HCT116 (cell line): Measurements from ENCODE around the gene SWT1. TPM values are rescaled to one million over a fixed set of nuclear protein-coding genes. Genes with fewer than 3 reads are reported as not detected.

Experiments
- ATAC-seq: fragments of 200-7000 bp; cut with Tn5 transposase; 2 replicates; pipeline ENCODE4 v1.9.1; 2020; ENCODE audit warnings: mild to moderate bottlenecking, moderate library complexity
- BruUV-seq: library from RNA; stranded (reverse); fragments of 400-500 nt; replicated peaks from 2 replicates; lab custom pipeline; 2021; lab: Mats Ljungman, UMichigan
- CTCF ChIA-PET: fragments of 300-600 bp; sonication (Branson Sonifier 250); formaldehyde crosslinking; loops from one replicate; lab custom pipeline; 2021; ENCODE audit warnings: antibody characterized with exemption; lab: Charles Lee
- POLR2A ChIA-PET: fragments of 300-600, 350-600 bp; sonication (Branson Sonifier 250); formaldehyde crosslinking; loops from one replicate; lab custom pipeline; 2021; ENCODE audit warnings: antibody characterized with exemption; lab: Charles Lee
- RAD21 ChIA-PET, 2 experiments: fragments of 300-600 bp; sonication (Branson Sonifier 250); formaldehyde crosslinking; loops; one replicate each; lab custom pipeline; 2023; ENCODE audit warnings: low total read pairs in 2 of 2; ENCODE audit not compliant: uncharacterized antibody in 2 of 2, unreplicated experiment in 2 of 2, low non-redundant PET in 1 of 2; lab: Charles Lee
- DNase-seq: peaks from one replicate; pipeline ENCODE4 v3.0.0-alpha.2; 2010; ENCODE audit warnings: low read depth, low spot score
- H2AFZ ChIP-seq: fragments of 200-600 bp; shearing (Covaris generic), sonication (generic); 2 replicates; pipeline ENCODE4 v1.6.1; 2017; ENCODE audit warnings: low read depth, mixed run types, mixed read lengths, antibody characterized with exemption, low read length; ENCODE audit not compliant: poor library complexity, severe bottlenecking
- H3K27ac ChIP-seq: 2 replicates; pipeline ENCODE4 v1.5.1; 2012; ENCODE audit warnings: low read depth, low read length
- H3K27me3 ChIP-seq: fragments of 200-600 bp; sonication (generic); 2 replicates; pipeline ENCODE4 v1.6.1; 2016; ENCODE audit warnings: mixed run types, low read length, mixed read lengths; ENCODE audit not compliant: insufficient read depth
- H3K36me3 ChIP-seq, 2 experiments: fragments of 200-500 bp in 1 of 2; fragments of 200-600 bp in 1 of 2; sonication (Bioruptor generic) in 1 of 2; sonication (generic) in 1 of 2; 2 replicates each; pipeline versions ENCODE4 v1.5.1 to v1.6.1; 2014 to 2016; ENCODE audit warnings: low read length in 2 of 2, inconsistent platforms in 1 of 2, mixed read lengths in 1 of 2, mixed run types in 1 of 2; ENCODE audit not compliant: insufficient read depth in 2 of 2, control insufficient read depth in 1 of 2
- H3K4me1 ChIP-seq, 2 experiments: fragments of 200-600 bp in 1 of 2; sonication (generic) in 1 of 2; 2 replicates each; pipeline versions ENCODE4 v1.5.1 to v1.6.1; 2012 to 2017; ENCODE audit warnings: low read length in 2 of 2, inconsistent platforms in 1 of 2, mild to moderate bottlenecking in 1 of 2, mixed read lengths in 1 of 2, mixed run types in 1 of 2, moderate library complexity in 1 of 2; ENCODE audit not compliant: insufficient read depth in 2 of 2, control insufficient read depth in 1 of 2
- H3K4me2 ChIP-seq: fragments of 200-600 bp; sonication (generic); 2 replicates; pipeline ENCODE4 v1.6.1; 2017; ENCODE audit warnings: mixed run types, low read length, mixed read lengths
- H3K4me3 ChIP-seq, 2 experiments: fragments of 200-600 bp in 1 of 2; sonication (generic) in 1 of 2; replicated peaks in 1 of 2; 2 replicates each; pipeline ENCODE4 v1.5.1; 2011 to 2016; ENCODE audit warnings: low read length in 2 of 2, control low read depth in 1 of 2, low read depth in 1 of 2, mild to moderate bottlenecking in 1 of 2, mixed read lengths in 1 of 2, mixed run types in 1 of 2
- H3K79me2 ChIP-seq: fragments of 200-600 bp; sonication (generic); 2 replicates; pipeline ENCODE4 v1.6.1; 2017; ENCODE audit warnings: mild to moderate bottlenecking, mixed run types, low read length, moderate library complexity, mixed read lengths; ENCODE audit not compliant: insufficient read depth
- H3K9ac ChIP-seq: fragments of 200-600 bp; sonication (generic); 2 replicates; pipeline ENCODE4 v1.6.1; 2016; ENCODE audit warnings: low read length, mixed read lengths
- H3K9me2 ChIP-seq: fragments of 200-600 bp; sonication (generic), shearing (Covaris generic); 2 replicates; pipeline ENCODE4 v1.6.1; 2017; ENCODE audit warnings: mixed run types, mild to moderate bottlenecking, moderate library complexity; ENCODE audit not compliant: insufficient read depth
- H3K9me3 ChIP-seq, 2 experiments: fragments of 200-500 bp in 1 of 2; fragments of 200-600 bp in 1 of 2; sonication (Bioruptor generic) in 1 of 2; sonication (generic) in 1 of 2; 2 replicates each; pipeline ENCODE4 v1.6.1; 2014 to 2017; ENCODE audit warnings: low read length in 2 of 2, mixed read lengths in 2 of 2, inconsistent platforms in 1 of 2, low read depth in 1 of 2, mild to moderate bottlenecking in 1 of 2, mixed run types in 1 of 2, moderate library complexity in 1 of 2; ENCODE audit not compliant: control insufficient read depth in 1 of 2, insufficient read depth in 1 of 2
- H4K20me1 ChIP-seq: fragments of 200-600 bp; sonication (generic), shearing (Covaris generic); 2 replicates; pipeline ENCODE4 v1.6.1; 2017; ENCODE audit warnings: mixed run types, mild to moderate bottlenecking, moderate library complexity; ENCODE audit not compliant: insufficient read depth
- CBX3 ChIP-seq: IDR thresholded peaks from 2 replicates; pipeline ENCODE4 v1.6.1; 2012; ENCODE audit warnings: low read depth
- EGR1 ChIP-seq: IDR thresholded peaks from 2 replicates; pipeline ENCODE4 v1.6.1; 2012; ENCODE audit warnings: low read depth
- JUND ChIP-seq: IDR thresholded peaks from 2 replicates; pipeline ENCODE4 v1.6.1; 2012
- YY1 ChIP-seq: IDR thresholded peaks from 2 replicates; pipeline ENCODE4 v1.6.1; 2011; ENCODE audit warnings: low read length, low read depth, moderate library complexity, mild to moderate bottlenecking; ENCODE audit not compliant: insufficient replicate concordance; ENCODE audit errors: extremely low read depth
- ZFX ChIP-seq: fragments of 450-650 bp; IDR thresholded peaks from 2 replicates; pipeline ENCODE4 v1.6.1; 2017
- intact Hi-C: fragments of 100-400 bp; cut with micrococcal nuclease; formaldehyde crosslinking; loops from 2 replicates; pipeline ENCODE4 v1.10.0; 2022
- total RNA-seq: library from RNA; stranded (reverse); gene quantifications from one replicate; pipeline ENCODE4 v1.2.1, GENCODE V29; 2021; ENCODE audit not compliant: unreplicated experiment
- TF ChIP-seq, protein P1 (sequence below): IDR thresholded peaks from 2 replicates; pipeline ENCODE4 v1.6.1; 2011; ENCODE audit warnings: mild to moderate bottlenecking, low read length, moderate library complexity; ENCODE audit not compliant: insufficient replicate concordance; ENCODE audit errors: extremely low read depth
- TF ChIP-seq, protein P2 (sequence below): IDR thresholded peaks from 2 replicates; pipeline ENCODE4 v1.6.1; 2012; ENCODE audit warnings: low read depth

The SWT1 gene
- total RNA-seq, 1 experiment from 2014 or later, result 3.3 TPM

DNA sequence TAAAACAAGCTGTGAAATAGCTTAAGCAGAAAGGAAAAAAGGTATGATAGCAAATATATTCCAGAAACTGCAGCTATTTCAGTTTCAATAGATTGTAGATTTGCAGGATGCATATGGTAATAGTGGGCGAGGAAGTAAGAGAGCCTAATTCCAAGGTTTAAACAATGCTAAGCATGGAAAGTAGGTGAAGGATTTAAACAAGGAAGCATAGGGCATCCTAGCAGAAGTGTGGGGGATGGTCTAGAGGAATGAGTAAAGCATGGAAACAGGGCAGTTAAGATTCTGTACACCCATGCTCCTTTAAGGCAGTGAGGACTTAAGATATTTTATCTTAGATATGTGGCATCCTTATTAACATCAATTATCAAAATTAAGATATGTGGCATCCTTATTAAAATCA is 157.4 kb downstream of the SWT1 start:
- Histone ChIP-seq H3K9ac (no peak overlapping the region), H3K27me3 (no peaks in the 10 kb centered on the region)
- no peak for DNase-seq

More for the DNA sequence above, 157.4 kb downstream of the SWT1 start:
- Histone ChIP-seq H3K9me3 (no peaks in the 10 kb centered on the region), H3K27ac (no peak overlapping the region), H3K4me3 (no peak overlapping the region), H3K4me2 (no peak overlapping the region), H3K36me3 (peaks cover 4 to 9% of the 10 kb centered on the region in 2 experiments; a peak in 3 of 4 replicates), H2AFZ (no peak overlapping the region), H3K79me2 (peaks cover 74% of the 10 kb centered on the region), H3K9me2 (no peaks in the 10 kb centered on the region), H4K20me1 (peaks cover 38% of the 10 kb centered on the region; the same call in 1 of the 2 replicates), H3K4me1 (peaks cover 8 to 27% of the 10 kb centered on the region in 2 experiments; a peak in 3 of 4 replicates)
- intact Hi-C loops, result loop anchor here (10.0 kb wide), 1 partner anchor 160 kb away; the partner anchor contains the start of genes SWT1 and TRMT1L
- ChIA-PET RAD21 (no interaction called here), CTCF (no interaction called here), POLR2A (no interaction called here)
- TF ChIP-seq, protein P1, sequence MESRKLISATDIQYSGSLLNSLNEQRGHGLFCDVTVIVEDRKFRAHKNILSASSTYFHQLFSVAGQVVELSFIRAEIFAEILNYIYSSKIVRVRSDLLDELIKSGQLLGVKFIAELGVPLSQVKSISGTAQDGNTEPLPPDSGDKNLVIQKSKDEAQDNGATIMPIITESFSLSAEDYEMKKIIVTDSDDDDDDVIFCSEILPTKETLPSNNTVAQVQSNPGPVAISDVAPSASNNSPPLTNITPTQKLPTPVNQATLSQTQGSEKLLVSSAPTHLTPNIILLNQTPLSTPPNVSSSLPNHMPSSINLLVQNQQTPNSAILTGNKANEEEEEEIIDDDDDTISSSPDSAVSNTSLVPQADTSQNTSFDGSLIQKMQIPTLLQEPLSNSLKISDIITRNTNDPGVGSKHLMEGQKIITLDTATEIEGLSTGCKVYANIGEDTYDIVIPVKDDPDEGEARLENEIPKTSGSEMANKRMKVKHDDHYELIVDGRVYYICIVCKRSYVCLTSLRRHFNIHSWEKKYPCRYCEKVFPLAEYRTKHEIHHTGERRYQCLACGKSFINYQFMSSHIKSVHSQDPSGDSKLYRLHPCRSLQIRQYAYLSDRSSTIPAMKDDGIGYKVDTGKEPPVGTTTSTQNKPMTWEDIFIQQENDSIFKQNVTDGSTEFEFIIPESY, result no peak
- TF ChIP-seq YY1 (no peak), CBX3 (no peak), ZFX (no peak), EGR1 (no peak), JUND (no peak)
- TF ChIP-seq, protein P2, sequence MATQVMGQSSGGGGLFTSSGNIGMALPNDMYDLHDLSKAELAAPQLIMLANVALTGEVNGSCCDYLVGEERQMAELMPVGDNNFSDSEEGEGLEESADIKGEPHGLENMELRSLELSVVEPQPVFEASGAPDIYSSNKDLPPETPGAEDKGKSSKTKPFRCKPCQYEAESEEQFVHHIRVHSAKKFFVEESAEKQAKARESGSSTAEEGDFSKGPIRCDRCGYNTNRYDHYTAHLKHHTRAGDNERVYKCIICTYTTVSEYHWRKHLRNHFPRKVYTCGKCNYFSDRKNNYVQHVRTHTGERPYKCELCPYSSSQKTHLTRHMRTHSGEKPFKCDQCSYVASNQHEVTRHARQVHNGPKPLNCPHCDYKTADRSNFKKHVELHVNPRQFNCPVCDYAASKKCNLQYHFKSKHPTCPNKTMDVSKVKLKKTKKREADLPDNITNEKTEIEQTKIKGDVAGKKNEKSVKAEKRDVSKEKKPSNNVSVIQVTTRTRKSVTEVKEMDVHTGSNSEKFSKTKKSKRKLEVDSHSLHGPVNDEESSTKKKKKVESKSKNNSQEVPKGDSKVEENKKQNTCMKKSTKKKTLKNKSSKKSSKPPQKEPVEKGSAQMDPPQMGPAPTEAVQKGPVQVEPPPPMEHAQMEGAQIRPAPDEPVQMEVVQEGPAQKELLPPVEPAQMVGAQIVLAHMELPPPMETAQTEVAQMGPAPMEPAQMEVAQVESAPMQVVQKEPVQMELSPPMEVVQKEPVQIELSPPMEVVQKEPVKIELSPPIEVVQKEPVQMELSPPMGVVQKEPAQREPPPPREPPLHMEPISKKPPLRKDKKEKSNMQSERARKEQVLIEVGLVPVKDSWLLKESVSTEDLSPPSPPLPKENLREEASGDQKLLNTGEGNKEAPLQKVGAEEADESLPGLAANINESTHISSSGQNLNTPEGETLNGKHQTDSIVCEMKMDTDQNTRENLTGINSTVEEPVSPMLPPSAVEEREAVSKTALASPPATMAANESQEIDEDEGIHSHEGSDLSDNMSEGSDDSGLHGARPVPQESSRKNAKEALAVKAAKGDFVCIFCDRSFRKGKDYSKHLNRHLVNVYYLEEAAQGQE, result no peak
- no peak for ATAC-seq
- BruUV-seq, result no TSS peak
